Muscle of leg (tissue), 11 donors: ENCODE data around the gene ZNF576. TPM values are rescaled to one million over a fixed set of nuclear protein-coding genes. Genes with fewer than 3 reads are reported as not detected.
A peak's percentile ranks its signal among the peaks of the same experiment; 100 is the strongest.
"Not testable (repeated sequence)": the region's sequence is repeated elsewhere in the genome, so short reads cannot be mapped to it uniquely, and the experiment has no call there.

Experiments
- DNase-seq: peaks from one replicate; pipeline ENCODE4 v3.0.0; 2013
- H3K27ac ChIP-seq: one replicate; pipeline ENCODE4 v1.5.1; 2013; ENCODE audit warnings: mild to moderate bottlenecking, low read length, control low read depth
- H3K27me3 ChIP-seq: one replicate; pipeline ENCODE4 v1.6.1; 2013; ENCODE audit warnings: low read length; ENCODE audit not compliant: control insufficient read depth, insufficient read depth
- H3K36me3 ChIP-seq: one replicate; pipeline ENCODE4 v1.6.1; 2013; ENCODE audit warnings: low read length; ENCODE audit not compliant: control insufficient read depth, insufficient read depth
- H3K4me1 ChIP-seq: one replicate; pipeline ENCODE4 v1.6.1; 2013; ENCODE audit warnings: low read length; ENCODE audit not compliant: control insufficient read depth, insufficient read depth
- H3K4me3 ChIP-seq: one replicate; pipeline ENCODE4 v1.5.1; 2013; ENCODE audit warnings: low read length, control low read depth
- H3K9me3 ChIP-seq: replicated peaks from 2 replicates; pipeline ENCODE4 v1.6.1; 2013; ENCODE audit warnings: low read depth, low read length; ENCODE audit not compliant: control insufficient read depth
- WGBS: methylation state at CpG from one replicate; pipeline ENCODE4 v1.1.5; 2013; ENCODE audit warnings: missing lambda C conversion rate; ENCODE audit not compliant: insufficient coverage; 5-methylcytosine and 5-hydroxymethylcytosine counted together
- polyA plus RNA-seq, 8 donors: library from polyadenylated mRNA; unstranded; fragments of 120-200 nt; gene quantifications; one replicate each; pipeline versions ENCODE4 v1.2.1 to v1.2.3, GENCODE V29; 2013; ENCODE audit warnings: inconsistent platforms in 1 of 8, low replicate concordance in 1 of 8; ENCODE audit not compliant: insufficient read length in 8 of 8, insufficient read depth in 1 of 8
- total RNA-seq: library from RNA; stranded (reverse); fragments of 120-200 nt; gene quantifications from one replicate; pipeline ENCODE4 v1.2.4, GENCODE V29; 2013

ZNF576 gene
- total and polyA plus RNA-seq, 9 donors: 7.8 to 12.1 (median 10.5) TPM

GRCh38 chr19:43587029-43587428 is 9.4 kb upstream of the ZNF576 start:
- H3K27me3 ChIP-seq, DNase-seq, H3K27ac ChIP-seq, H3K9me3 ChIP-seq, H3K4me1 ChIP-seq, H3K4me3 ChIP-seq: not testable (repeated sequence)
- peaks cover 37% of the 10 kb centered on the region for H3K36me3 ChIP-seq
- WGBS: 92% methylated on average over 2 of the region's 3 CpGs

DNA sequence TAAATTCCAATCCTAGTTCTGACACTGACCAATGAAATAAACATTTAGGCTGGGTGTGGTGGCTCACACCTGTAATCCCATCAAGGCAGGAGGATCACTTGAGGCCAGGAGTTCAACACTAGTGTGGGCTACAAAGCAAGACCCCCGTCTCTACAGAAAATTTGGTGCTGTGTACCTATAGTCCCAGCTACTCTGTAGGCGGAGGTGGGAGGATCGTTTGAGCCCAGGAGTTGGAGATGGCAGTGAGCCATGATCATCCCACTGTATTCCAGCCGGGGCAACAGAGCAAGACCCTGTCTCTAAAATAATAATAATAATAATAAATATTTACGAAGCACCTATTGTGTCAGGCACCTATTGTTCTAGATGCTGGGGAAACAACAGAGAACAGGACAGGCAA is 7.1 kb upstream of the ZNF576 start:
- H3K27me3 ChIP-seq: no peaks in the 10 kb centered on the region
- no peaks in the 10 kb centered on the region for H3K9me3 ChIP-seq
- peaks cover 58% of the 10 kb centered on the region for H3K36me3 ChIP-seq
- no peak overlapping the region for H3K4me3 ChIP-seq
- H3K27ac ChIP-seq: no peak overlapping the region
- WGBS: no CpG with 5 or more reads among the region's 5 CpGs
- peaks cover 10% of the 10 kb centered on the region for H3K4me1 ChIP-seq
- no peak for DNase-seq

- H3K36me3 ChIP-seq: peaks cover 61% of the 10 kb centered on the region
- no peaks in the 10 kb centered on the region for H3K9me3 ChIP-seq
- no peaks in the 10 kb centered on the region for H3K27me3 ChIP-seq
- 83% methylated on average over 4 of the region's 6 CpGs for WGBS
- no peak overlapping the region for H3K4me3 ChIP-seq
- peaks cover 14% of the 10 kb centered on the region for H3K4me1 ChIP-seq
- DNase-seq: no peak
- no peak overlapping the region for H3K27ac ChIP-seq
These were observed 6.7 kb upstream of the ZNF576 start for GRCh38 chr19:43589678-43590077.

DNA sequence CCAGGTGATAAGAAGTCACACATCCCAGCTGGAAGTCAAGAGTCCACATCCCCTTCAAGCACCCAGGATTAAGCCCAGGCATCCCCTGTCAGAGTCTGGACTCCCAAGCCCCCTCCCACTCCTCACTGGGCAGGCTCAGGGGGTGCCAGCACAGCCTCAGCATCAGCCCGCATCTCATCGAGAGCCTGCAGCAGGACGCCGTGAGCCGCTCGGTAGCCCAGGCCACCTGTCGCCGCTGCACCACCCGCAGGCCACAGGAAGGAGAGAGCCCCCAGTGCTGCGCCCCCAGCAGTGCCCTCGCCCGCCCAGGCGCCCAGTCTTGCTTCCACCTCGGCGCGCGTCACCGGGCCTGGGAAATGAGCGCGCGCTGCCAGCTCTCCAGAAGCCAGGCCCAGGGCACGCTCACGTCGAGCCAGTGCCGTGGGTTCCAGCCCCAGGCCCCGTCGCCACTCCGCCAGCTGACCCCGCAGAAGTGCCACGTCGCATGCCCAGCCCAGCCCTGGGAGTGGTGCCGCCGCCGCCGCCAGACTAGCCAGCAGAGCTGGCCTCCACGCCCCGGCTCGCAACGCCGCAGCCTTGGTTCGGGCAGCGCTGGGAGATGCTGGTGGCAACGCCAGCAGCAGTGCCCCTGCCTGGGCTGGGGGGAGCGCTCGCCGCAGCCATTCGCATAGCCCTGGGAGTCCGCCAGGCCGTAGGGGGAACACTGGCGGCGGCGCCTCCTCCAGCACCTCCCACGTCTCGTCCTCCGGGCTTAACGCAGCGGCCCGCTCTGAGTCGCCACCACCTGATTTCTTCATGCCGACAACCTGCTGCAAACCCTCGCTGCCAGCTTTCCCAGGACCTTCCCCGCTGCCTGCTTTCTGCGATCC is 4.3 kb upstream of the ZNF576 start:
- DNase-seq: no peak
- H3K27me3 ChIP-seq: no peaks in the 10 kb centered on the region
- no peak overlapping the region for H3K4me3 ChIP-seq
- 93% methylated on average over 60 of the region's 63 CpGs for WGBS
- H3K27ac ChIP-seq: no peak overlapping the region
- H3K9me3 ChIP-seq: no peaks in the 10 kb centered on the region
- H3K36me3 ChIP-seq: peaks cover 49% of the 10 kb centered on the region
- peaks cover 28% of the 10 kb centered on the region for H3K4me1 ChIP-seq

DNA sequence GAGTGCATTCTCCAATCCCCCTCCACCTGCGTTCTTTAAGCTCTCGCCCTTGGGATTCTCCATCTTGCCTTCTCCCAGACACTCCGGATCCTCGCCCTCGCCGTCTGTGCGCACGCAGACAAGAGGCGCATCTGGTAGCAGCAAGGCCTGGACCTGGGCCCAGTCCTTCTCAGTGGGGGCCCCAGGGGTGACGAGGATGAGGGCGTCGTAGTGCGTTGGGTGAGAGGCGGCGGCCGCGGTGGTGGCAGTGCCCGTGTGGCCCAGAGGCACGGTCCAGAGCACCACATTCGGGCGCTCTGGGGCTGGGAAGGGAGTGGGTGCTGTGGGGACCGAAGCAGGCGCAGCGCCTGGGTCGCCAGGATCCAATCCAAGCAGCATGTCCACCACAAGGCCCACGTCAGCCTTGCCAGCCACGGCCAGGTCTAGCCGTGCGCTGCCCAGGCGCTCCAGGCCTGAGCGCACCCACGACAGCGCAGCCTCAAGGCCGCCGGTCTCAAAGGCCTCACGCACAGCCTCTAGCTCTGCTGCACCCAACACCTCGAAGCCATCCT is 3.5 kb upstream of the ZNF576 start:
- no peak overlapping the region for H3K4me3 ChIP-seq
- H3K27ac ChIP-seq: no peak overlapping the region
- peaks cover 52% of the 10 kb centered on the region for H3K36me3 ChIP-seq
- 93% methylated on average over 37 of the region's 37 CpGs for WGBS
- no peaks in the 10 kb centered on the region for H3K27me3 ChIP-seq
- peaks cover 34% of the 10 kb centered on the region for H3K4me1 ChIP-seq
- DNase-seq: no peak
- H3K9me3 ChIP-seq: no peaks in the 10 kb centered on the region

DNA sequence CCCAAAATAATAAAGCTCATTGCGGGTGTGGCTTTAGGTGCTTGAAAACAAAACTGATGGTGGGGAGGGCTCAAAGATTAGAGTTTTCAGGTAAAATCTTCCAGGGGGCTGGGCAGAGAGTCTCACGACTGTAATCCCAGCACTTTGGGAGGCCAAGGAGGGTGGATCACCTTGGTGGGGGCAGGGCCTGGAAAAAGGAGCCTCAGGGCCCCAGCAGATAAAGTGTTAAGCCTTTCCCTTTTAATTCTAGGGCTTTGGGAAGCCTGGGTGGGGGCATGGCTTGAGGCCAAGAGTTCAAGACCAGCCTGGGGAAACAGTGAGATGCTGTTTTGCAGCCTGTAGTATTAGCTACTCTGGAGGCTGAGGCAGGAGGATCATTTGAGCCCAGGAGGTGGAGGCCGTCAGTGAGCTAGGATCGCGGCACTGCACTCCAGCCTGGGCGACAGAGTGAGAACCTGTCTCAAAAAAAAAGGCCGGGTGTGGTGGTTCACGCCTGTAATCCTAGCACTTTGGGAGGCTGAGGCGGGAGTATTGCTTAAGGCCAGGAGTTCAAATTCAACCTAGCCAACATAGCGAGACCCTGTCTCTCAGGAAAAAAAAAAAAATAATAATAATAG is 2.2 kb upstream of the ZNF576 start:
- WGBS: 83% methylated on average over 8 of the region's 10 CpGs
- Histone ChIP-seq H3K36me3 (peaks cover 59% of the 10 kb centered on the region), H3K9me3 (no peaks in the 10 kb centered on the region), H3K27me3 (no peaks in the 10 kb centered on the region), H3K27ac (peak overlapping the region; percentile 97), H3K4me1 (peaks cover 34% of the 10 kb centered on the region), H3K4me3 (peak overlapping the region; percentile 81)
- no peak for DNase-seq

DNA sequence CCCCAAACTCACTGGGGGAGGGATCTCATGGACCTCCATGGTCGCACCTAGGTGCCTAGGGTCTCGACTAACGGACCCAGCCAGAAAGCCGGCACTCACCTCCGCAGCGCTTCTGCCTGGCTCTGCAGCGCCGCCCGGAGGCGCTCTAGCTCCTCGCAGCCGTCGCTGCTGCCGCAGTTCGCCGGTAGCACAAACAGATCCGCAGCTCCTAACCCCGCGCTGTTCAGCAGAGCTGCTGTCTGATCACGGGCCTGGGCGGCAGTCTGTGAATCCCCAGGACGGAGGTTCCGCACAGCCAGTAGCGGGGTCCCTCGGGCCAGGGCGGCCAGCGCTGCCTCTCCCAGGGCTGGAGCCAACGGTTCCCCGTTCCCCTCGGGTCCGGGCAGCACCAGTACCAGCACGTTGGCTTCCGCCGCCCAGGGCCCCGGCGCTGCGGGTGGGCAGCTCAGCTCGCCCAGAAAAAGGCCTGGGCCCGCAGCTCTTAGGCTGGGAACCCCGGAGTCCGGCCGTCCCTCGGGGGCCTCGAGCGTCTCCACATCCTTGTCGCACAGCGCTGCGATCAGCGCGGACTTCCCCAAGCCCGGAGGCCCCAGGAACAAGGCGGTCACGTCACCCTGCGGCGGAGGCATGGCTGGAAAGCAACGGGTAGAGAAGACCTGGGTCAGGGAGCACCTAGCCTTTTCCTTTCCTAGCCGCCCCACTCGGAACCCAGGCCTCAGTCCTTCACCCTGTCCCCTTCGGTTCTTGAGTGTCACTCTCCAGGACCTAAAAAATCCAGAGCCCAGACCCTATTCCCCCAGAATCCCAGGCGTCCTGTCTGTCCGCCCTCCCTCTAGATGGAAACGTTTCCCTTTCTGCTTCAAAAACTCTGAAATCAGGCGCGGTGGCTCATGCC is 1.4 kb upstream of the ZNF576 start:
- peak; percentile 68 for DNase-seq
- Histone ChIP-seq H3K27me3 (no peaks in the 10 kb centered on the region), H3K4me3 (peak overlapping the region; percentile 81), H3K36me3 (peaks cover 58% of the 10 kb centered on the region), H3K27ac (peak overlapping the region; percentile 97), H3K9me3 (no peaks in the 10 kb centered on the region), H3K4me1 (peaks cover 34% of the 10 kb centered on the region)
- WGBS: 2% methylated on average over 64 of the region's 64 CpGs

DNA sequence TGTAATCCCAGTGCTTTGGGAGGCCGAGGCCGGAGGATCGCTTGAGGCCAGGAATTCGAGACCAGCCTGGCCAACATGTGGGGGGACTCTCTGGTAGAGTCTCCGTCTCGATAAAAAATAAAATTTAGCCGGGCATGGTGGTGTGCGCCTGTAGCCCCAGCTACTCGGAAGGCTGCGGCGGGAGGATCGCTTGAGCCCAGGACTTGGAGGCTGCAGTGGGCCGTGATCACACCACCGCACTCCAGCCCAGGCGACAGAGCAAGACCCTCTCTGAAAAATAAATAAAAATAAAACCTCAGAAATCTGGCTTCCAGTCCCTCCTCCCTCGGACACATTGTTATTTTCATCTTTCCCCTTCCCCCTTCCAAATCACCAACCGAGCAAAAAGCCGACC is 793 bp upstream of the ZNF576 start:
- Histone ChIP-seq H3K36me3 (peaks cover 56% of the 10 kb centered on the region), H3K27me3 (no peaks in the 10 kb centered on the region), H3K4me1 (peaks cover 34% of the 10 kb centered on the region), H3K4me3 (peak overlapping the region; percentile 81), H3K27ac (peak overlapping the region; percentile 97), H3K9me3 (no peaks in the 10 kb centered on the region)
- WGBS: under 1% methylated on average over 18 of the region's 18 CpGs
- no peak for DNase-seq

- peaks cover 60% of the 10 kb centered on the region for H3K36me3 ChIP-seq
- peak; percentile 33 for DNase-seq
- H3K9me3 ChIP-seq: no peaks in the 10 kb centered on the region
- H3K4me1 ChIP-seq: peaks cover 34% of the 10 kb centered on the region
- peak overlapping the region; percentile 65 for H3K4me3 ChIP-seq
- peak overlapping the region; percentile 99 for H3K27ac ChIP-seq
- no peaks in the 10 kb centered on the region for H3K27me3 ChIP-seq
- WGBS: 34% methylated on average over 6 of the region's 7 CpGs
These were observed 557 bp downstream of the ZNF576 start for GRCh38 chr19:43596842-43597461.
